Epithelial cell of esophagus (primary cell): ENCODE measurements around the gene PRDM16.

ENCODE experiments used
- DNase-seq: peaks from one replicate; pipeline ENCODE4 v3.0.0; 2010; ENCODE audit warnings: low read depth
- H3K4me3 ChIP-seq: 2 replicates; pipeline ENCODE4 v1.5.1; 2011; ENCODE audit warnings: mild to moderate bottlenecking, low read length, control low read depth
- TF ChIP-seq, protein P1 (sequence below): IDR thresholded peaks from 2 replicates; pipeline ENCODE4 v1.5.1; 2011; ENCODE audit warnings: low read depth, mild to moderate bottlenecking, low read length, control low read depth, inconsistent platforms; ENCODE audit not compliant: insufficient read depth; ENCODE audit errors: missing control alignments

Gene PRDM16

GRCh38 chr1:3229081-3229725, 160.2 kb downstream of the PRDM16 start:
- TF ChIP-seq, protein P1, sequence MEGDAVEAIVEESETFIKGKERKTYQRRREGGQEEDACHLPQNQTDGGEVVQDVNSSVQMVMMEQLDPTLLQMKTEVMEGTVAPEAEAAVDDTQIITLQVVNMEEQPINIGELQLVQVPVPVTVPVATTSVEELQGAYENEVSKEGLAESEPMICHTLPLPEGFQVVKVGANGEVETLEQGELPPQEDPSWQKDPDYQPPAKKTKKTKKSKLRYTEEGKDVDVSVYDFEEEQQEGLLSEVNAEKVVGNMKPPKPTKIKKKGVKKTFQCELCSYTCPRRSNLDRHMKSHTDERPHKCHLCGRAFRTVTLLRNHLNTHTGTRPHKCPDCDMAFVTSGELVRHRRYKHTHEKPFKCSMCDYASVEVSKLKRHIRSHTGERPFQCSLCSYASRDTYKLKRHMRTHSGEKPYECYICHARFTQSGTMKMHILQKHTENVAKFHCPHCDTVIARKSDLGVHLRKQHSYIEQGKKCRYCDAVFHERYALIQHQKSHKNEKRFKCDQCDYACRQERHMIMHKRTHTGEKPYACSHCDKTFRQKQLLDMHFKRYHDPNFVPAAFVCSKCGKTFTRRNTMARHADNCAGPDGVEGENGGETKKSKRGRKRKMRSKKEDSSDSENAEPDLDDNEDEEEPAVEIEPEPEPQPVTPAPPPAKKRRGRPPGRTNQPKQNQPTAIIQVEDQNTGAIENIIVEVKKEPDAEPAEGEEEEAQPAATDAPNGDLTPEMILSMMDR = no peak
- H3K4me3 ChIP-seq = no peak overlapping the region
- DNase-seq = no peak

GRCh38 chr1:3230553-3230952, 161.6 kb downstream of the PRDM16 start:
- DNase-seq = no peak
- no peak overlapping the region for H3K4me3 ChIP-seq
- TF ChIP-seq, protein P1 = no peak

DNA sequence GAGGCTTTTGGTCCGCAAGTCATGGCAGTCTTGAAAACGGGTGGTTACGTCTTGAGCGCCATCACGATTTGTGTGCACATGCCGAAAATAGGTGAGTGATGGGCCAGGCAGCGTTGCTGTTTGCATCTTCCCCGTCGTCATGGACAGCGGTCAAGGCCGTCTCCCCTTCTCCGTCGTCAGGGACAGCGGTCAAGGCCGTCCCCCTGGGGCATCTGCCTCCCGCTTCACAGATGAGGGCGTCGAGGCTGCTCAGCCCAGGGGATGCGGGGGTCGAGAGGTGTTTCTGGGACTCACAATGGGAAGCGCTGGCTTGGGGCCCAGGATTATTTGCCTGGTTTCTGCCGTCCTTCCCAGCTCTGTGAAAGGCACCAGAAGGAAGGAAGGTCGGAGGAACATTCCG, 162.2 kb downstream of the PRDM16 start:
- no peak for DNase-seq
- H3K4me3 ChIP-seq = no peak overlapping the region
- TF ChIP-seq, protein P1 = no peak

DNA sequence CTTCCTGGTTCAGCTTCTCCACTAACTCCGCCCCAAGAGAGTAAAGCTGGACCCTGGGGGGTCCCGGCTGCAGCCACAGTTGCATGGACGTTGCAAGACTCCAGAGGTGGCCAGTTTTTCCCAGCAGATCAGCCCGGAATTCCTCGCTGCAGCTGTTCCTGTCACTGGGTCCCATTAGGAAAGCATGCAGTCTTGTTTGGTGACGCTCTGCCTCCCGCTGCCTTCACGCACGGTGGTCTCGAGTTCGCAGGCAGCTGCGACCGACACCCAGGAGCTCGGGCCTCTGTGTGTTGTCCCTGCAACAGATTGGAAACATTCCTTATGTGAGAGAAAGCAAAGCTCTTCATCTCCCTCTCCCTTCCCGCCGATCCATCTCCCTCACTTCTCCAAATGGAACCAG, 162.8 kb downstream of the PRDM16 start:
- TF ChIP-seq, protein P1 = no peak

DNA sequence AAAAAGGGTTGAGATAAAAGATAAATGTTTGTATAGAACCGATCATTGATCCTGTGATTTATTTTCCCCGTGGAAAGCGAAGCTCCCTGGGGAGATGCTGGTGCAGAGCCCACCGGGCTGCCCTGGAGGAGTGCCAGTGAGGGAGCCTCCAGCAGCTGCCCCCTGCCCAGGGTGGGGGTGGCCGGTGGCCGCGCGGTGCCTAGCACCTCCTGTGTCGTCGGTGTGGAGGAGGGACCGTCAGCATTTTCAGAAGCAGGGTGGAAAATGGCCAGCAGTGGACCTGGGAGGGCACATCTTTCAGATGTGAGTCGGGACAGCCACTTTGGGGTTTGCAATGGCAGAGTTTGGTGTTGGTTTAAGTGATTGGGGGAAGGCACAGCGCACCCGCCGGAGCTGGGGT, 164.0 kb downstream of the PRDM16 start:
- TF ChIP-seq, protein P1 = no peak
- no peak for DNase-seq

More for the DNA sequence above, 162.8 kb downstream of the PRDM16 start:
- DNase-seq = no peak
- H3K4me3 ChIP-seq = no peak overlapping the region

DNA sequence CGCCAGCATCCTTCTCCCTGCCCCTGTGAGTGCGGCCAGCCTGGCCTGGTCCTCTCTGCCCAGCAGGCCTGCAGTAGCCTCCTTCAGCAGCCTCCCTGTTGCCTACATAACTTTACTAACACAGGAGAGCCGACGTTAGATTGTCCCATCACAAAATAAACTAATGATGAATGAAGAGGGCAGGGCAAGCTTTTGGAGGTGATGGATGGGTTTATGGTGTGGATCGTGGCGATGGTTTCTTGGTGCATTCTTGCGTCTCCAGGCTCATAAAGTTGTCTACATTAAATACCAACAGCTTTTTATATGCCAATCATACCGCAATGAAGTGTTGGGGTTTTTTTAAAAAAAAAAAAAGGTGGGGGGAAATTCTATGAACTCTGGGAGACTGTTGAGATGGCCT, 164.5 kb downstream of the PRDM16 start:
- no peak overlapping the region for H3K4me3 ChIP-seq
- no peak for DNase-seq
- TF ChIP-seq, protein P1 = no peak

More for the DNA sequence above, 164.0 kb downstream of the PRDM16 start:
- H3K4me3 ChIP-seq = no peak overlapping the region

- no peak for DNase-seq
- TF ChIP-seq, protein P1 = no peak
- no peak overlapping the region for H3K4me3 ChIP-seq
These were observed 165.3 kb downstream of the PRDM16 start for GRCh38 chr1:3234281-3234680.
